Activated CD8-positive, alpha-beta memory T cell treated with anti-CD3 and anti-CD28 coated beads for 36 hours (primary cell): ENCODE data around the gene BMP10. TPM values are rescaled to one million over a fixed set of nuclear protein-coding genes. Genes with fewer than 3 reads are reported as not detected.

Source experiments
- CTCF ChIA-PET: fragments of 350-600 bp; sonication (Branson Sonifier 250); formaldehyde crosslinking; loops from one replicate; lab custom pipeline; 2021; ENCODE audit warnings: antibody characterized with exemption; lab: Charles Lee
- POLR2A ChIA-PET: fragments of 350-600 bp; sonication (Branson Sonifier 250); formaldehyde crosslinking; loops from one replicate; lab custom pipeline; 2021; ENCODE audit warnings: antibody characterized with exemption; lab: Charles Lee
- total RNA-seq, 2 experiments: library from RNA; stranded (reverse); gene quantifications; one replicate each; pipeline ENCODE4 v1.2.3, GENCODE V29; 2021

BMP10 gene
- total RNA-seq, 2 experiments from 2014 or later = not detected

DNA sequence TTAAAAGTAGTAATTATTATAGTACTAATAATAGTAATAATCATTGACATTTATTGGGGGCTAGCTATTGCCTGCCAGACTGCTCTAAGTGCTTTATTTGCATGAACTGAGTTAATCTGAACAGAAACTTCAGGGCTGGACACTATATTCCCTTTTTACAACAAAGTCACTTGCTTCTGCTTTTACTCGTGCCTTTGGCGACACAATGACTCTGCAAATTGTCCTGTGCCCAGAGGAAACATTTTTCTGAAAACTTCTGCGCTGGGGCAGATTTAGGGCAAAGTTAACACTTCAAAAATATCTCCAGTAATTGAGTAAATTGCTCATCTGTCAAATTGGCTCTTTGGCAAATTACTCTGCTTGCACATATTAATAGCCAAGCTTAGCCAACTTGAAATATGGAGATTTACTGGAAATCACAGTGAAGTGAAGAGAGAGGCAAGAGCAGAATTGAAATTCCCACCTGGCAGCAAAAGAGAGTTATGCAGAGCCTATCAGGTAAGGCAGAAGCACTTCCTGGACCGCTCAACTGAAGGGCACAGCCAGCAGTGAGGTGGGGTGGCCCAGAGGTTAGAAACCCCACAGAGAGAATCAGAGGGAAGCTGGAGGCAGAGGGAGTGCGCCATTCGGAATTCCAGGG lies 36.3 kb downstream of the BMP10 start:
- ChIA-PET CTCF (interaction anchor here (0.8 to 1.0 kb wide), 2 partner anchors 116 to 119 kb away, joined by 3 read pairs; no protein-coding TSS in a partner anchor), POLR2A (no interaction called here)

DNA sequence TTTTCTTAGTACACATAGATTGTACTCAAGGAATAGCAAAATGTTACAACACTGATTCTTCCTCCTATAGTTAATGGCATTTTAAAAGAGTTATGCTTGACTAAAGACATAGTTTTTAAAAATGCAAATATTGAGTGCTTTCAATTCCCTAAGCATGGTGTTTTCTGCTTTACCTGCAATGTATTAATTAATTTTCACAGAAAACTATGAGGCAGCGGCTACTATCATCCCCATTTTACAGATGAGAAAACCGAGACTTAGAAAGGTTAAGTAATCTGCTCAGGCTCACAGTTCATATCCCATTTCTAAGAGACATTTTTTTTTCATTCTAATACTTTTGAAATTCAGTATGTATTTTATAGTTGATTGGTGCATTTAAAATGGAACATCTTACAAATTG lies 38.0 kb downstream of the BMP10 start:
- ChIA-PET POLR2A (no interaction called here), CTCF (interaction anchor here (0.9 to 2.0 kb wide), 2 partner anchors 74 to 81 kb away, joined by 3 to 5 read pairs; no protein-coding TSS in a partner anchor)

DNA sequence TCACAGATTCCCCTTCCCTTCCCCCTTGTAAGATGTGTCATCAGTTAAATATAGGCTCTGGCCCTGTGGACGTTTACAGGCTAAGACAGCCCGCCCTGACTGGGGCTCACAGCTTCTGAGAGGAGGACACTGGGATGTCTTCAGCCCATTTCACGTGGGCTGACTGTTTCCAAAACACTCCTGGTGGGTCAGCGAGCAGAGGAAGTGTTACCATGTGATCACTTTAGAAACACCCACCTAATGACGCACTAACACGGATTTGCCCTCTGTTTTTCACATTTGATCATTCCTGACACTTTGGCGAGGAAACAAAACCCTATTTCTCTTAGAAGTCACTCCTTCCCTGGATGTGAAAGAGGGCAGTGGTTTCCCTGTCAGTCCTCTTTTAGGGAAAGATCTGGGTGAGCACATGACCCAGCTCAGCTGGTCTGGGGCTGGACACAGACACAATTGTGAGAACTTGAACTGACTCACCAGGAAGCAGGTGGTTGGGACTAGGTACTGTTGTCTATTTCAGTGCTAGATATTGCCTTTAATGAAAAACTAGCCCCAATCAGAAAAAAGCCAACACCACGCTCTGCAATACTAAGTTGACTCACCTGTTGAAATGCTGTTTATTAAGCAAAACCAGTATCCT lies 38.8 kb downstream of the BMP10 start:
- ChIA-PET CTCF (interaction anchor here (0.9 to 2.0 kb wide), 2 partner anchors 75 to 81 kb away, joined by 3 to 5 read pairs; no protein-coding TSS in a partner anchor), POLR2A (no interaction called here)

DNA sequence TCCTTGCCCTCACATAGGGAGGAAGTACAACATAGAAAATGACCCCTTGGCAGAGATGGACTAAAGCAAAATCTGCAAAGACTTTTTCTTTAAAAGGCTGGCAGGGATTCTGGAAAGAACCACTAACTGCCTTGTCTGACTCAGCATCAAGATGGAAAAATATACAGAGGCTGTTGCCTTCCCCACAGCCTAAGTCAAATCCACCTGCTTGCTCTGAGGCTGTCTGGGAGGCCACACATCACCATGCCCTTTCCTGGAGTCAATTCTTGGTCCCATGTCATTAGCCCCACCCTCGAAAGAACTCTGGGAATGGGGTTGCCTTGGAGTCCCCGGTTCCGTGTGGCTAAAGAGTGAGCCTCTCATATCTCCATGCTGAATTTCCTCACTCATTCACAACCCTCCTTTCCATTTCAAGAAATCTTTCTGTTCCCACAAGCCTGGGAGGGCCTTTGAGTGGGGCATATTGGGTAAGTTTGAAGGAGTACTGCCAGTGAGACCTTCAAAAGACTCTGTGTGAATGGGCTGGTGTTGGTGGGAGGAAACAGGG lies 39.4 kb downstream of the BMP10 start:
- CTCF ChIA-PET = interaction anchor here (2.0 kb wide), 1 partner anchor 80 kb away, joined by 5 read pairs; no protein-coding TSS in a partner anchor
- POLR2A ChIA-PET = no interaction called here

DNA sequence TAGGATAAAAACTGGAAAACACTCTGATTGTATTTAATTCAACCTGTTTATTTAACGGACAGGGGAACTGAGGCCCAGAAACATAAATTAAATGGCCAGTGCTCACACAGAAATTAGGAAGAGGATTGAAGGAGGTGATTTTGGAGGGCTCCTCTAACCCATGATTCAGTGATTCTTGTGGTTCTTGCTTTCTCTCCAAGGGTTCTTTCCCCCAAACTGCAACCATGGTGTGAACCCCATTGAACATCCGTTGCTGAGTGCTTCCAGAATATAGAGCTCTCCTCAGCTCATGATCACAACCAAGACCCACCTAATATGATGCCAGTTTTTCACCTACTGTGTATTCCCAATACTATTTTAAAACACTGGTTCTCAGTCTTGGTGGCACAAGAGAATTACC lies 41.4 kb downstream of the BMP10 start:
- POLR2A ChIA-PET = interaction anchor here (0.9 kb wide), 1 partner anchor 40 kb away, joined by 3 read pairs; no protein-coding TSS in a partner anchor

DNA sequence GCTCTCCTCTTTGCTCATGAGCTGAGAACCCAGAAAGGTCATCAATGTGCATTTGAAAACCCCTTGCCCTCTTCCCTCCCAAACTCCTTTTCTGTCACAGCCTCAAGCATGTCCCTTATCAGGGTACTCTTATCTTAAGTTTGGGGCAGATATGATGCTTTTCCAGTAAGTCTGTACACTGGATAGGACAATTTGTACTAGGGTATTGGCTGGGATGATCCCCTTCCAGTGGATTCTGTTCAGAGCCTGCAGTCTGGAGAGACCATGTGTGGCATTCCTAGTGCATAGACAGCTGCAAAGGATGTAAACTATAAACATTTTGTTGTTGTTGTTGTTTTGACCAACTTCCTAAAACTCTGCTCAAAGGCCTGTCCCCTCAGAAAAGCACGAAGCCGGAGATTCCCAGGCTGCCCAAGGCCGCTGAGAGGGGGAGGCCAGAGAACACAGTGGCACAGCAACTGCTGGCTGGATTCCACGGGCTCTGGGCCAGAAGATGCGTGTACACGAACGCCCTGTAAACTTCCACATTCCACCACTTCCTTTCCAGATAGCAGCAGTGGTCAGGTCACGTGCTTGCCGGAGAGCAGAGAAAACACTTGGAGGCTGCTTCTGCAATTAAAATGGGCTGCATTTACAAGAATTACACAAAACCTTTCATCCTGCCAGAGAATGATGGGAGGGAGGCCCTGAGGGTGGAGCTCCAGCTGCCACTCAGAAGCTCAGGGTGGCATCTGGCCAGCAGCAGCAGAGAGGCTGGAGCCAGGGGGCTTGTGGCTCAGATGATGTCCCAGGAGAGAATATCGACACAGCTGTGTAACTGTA lies 42.1 kb downstream of the BMP10 start:
- ChIA-PET POLR2A (interaction anchor here (0.9 kb wide), 1 partner anchor 40 kb away, joined by 3 read pairs; no protein-coding TSS in a partner anchor), CTCF (interaction anchor here (0.7 to 1.3 kb wide), 3 partner anchors 9 to 77 kb away, joined by 3 to 4 read pairs (median 3); no protein-coding TSS in a partner anchor)

More for the DNA sequence above, 41.4 kb downstream of the BMP10 start:
- CTCF ChIA-PET = interaction anchor here (0.7 to 1.3 kb wide), 5 partner anchors 10 to 78 kb away, joined by 3 to 5 read pairs (median 4); no protein-coding TSS in a partner anchor

DNA sequence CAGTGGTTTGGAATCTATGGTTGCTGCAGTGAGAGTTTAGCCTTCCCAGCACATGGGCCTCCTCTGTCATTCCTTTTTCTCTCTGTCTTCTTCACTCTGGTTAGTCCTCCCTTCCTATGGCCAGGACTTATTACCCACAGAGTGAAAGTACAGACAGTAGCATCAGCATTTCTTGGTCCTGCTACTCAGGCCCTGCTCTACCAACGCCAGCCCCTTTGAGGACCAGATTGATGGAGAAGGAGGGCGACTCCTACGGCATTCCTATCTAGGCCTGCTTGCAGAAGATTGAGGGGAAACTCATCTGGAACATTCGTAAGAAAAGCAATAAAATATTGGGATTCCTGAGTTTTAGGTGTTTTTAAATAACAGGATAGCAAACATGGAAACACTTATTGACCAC lies 43.5 kb downstream of the BMP10 start:
- CTCF ChIA-PET = no interaction called here
- POLR2A ChIA-PET = no interaction called here

DNA sequence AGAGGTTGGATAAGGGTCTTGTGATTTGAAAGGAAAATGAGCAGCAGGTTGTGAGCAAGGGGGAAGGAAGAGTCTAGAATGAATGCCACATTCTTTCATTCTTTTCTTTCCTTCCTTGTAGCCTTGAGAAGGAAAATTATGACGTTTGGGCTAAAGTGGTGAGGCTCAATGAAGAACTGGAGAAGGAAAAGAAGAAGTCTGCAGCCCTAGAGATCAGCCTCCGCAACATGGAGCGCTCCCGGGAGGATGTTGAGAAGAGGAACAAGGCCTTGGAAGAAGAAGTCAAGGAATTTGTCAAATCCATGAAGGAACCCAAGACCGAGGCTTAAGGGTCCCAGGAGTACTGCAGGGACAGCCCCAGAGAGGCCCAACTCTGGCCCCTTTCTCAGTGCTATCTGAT lies 45.3 kb downstream of the BMP10 start:
- CTCF ChIA-PET = no interaction called here
- POLR2A ChIA-PET = no interaction called here

DNA sequence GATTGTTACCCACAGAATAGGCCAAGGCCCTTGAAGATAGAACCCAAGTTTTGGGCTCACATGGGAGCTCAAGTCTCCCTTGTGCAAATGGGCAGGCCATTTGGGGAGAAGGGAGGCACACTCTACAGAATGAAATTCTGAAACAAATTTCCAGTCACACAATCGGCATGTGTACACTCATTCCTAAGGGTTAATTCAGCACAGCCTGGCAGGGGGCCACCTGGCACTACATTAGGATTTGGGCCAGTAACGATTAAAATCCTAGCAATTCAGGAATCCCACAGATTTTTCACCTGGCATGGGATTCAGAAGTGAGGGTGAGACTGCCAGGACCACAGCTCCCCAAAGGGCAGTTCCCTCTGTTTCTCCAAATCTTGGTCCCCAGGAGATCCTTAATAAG lies 46.4 kb downstream of the BMP10 start:
- CTCF ChIA-PET = no interaction called here
- POLR2A ChIA-PET = no interaction called here

DNA sequence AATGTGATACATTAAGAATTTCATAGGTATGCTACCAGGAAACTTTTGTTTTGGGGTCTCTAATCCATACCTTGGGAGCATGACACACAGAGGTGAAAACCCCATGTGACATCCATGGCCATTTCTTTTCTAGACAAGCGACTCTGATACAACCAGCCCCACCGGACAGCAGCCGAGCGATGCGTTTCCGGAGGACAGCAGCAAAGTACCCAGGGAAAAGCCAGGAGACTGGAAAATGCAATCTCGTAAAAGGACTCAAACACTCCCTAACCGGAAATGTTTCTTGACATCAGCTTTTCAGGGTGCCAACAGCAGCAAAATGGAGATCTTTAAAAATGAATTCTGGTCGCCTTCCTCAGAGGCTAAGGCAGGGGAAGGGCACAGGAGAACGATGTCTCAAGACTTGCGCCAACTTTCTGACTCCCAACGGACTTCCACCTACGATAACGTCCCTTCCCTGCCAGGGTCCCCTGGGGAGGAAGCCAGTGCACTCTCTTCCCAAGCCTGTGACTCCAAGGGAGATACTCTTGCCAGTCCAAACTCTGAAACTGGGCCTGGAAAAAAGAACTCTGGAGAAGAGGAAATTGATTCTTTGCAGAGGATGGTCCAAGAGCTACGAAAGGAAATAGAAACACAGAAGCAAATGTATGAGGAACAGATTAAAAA lies 48.9 kb downstream of the BMP10 start:
- ChIA-PET CTCF (no interaction called here), POLR2A (no interaction called here)

DNA sequence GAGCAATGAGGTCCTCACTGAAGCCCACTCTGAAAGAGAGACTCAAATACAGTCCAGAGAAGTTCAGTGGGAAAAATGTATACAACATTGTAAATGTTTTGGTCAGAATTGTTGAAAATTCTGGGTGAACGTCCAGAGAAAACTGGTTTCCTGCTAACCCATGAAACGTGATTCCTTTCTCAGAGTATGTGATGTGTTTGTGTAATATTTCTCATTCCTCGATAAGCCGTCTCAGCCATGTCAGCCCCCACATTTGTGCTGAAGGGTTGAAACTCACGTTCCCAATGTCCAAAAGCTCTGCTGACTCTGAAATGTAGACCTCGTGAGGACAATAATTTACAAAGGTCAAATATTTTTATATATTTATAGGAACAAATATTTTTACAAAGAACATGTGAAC lies 51.6 kb downstream of the BMP10 start:
- POLR2A ChIA-PET = no interaction called here
- CTCF ChIA-PET = interaction anchor here (1.1 kb wide), 1 partner anchor 9 kb away, joined by 4 read pairs; no protein-coding TSS in a partner anchor

DNA sequence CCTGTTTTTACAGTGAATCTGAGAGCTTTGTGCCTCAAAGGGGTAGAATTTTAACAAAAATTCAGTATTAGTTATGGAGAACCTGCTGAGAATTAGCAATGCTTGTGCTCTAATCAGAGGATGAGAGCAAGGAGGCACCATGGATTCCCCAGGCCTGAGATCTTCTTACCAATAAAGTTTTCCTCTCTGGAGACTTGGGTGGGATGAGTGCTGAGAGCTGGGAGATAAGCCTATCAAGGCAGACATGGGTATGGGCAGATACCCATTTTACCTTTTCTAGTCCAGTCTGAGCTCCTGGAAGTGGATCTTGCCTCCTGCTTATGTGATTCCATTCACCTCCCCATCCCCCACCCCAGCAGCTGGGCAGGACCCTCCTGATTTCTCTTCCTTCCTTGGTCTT lies 53.9 kb downstream of the BMP10 start:
- POLR2A ChIA-PET = no interaction called here
- CTCF ChIA-PET = interaction anchor here (4.0 kb wide), 1 partner anchor 66 kb away, joined by 14 read pairs; no protein-coding TSS in a partner anchor

Other genes with a start within 250 kb of the BMP10 start
- gene PROKR1, start 227.8 kb downstream of the BMP10 start, total RNA-seq = under 1 TPM; 0.08 to 0.13 TPM
- gene ARHGAP25, start 136.6 kb downstream of the BMP10 start, total RNA-seq = 10 to 100 TPM; 63.6 to 64.0 TPM
- gene GKN2, start 81.5 kb upstream of the BMP10 start, total RNA-seq = not detected
- not detected for gene GKN1, start 103.2 kb upstream of the BMP10 start, total RNA-seq
- under 1 TPM; 0.30 to 0.38 TPM for gene ANTXR1, start 141.8 kb upstream of the BMP10 start, total RNA-seq